Kidney glomerular epithelial cell (primary cell): Measurements from ENCODE around the gene MYO3B.
"Not testable (repeated sequence)": the region's sequence is repeated elsewhere in the genome, so short reads cannot be mapped to it uniquely, and the experiment has no call there.

Experiments used
- DNase-seq: peaks from one replicate; lab custom pipeline; 2025; lab: John Stamatoyannopoulos, UW

Gene MYO3B

GRCh38 chr2:170425281-170425751 is 247.4 kb downstream of the MYO3B start:
- no peak for DNase-seq

GRCh38 chr2:170428868-170429267 is 250.9 kb downstream of the MYO3B start:
- DNase-seq: no peak

- no peak for DNase-seq
Measured at GRCh38 chr2:170432823-170433222, 254.9 kb downstream of the MYO3B start.

- no peak for DNase-seq
Measured at GRCh38 chr2:170433448-170433847, 255.5 kb downstream of the MYO3B start.

GRCh38 chr2:170434396-170434795 is 256.4 kb downstream of the MYO3B start:
- not testable (repeated sequence) for DNase-seq

GRCh38 chr2:170434900-170435621 is 257.1 kb downstream of the MYO3B start:
- no peak for DNase-seq

- no peak for DNase-seq
Measured at GRCh38 chr2:170436077-170436943, 258.4 kb downstream of the MYO3B start.

GRCh38 chr2:170446078-170446477 is 268.1 kb downstream of the MYO3B start:
- DNase-seq: no peak

- DNase-seq: no peak
Measured at GRCh38 chr2:170449034-170449433, 271.1 kb downstream of the MYO3B start.

- no peak for DNase-seq
Measured at GRCh38 chr2:170454471-170455372, 276.8 kb downstream of the MYO3B start.

GRCh38 chr2:170455617-170456426 is 277.9 kb downstream of the MYO3B start:
- DNase-seq: peak; percentile 1

- DNase-seq: no peak
Measured at GRCh38 chr2:170456914-170457313, 279.0 kb downstream of the MYO3B start.

GRCh38 chr2:170457742-170458141 is 279.8 kb downstream of the MYO3B start:
- DNase-seq: no peak

- no peak for DNase-seq
Measured at GRCh38 chr2:170461889-170462288, 283.9 kb downstream of the MYO3B start.

- no peak for DNase-seq
Measured at GRCh38 chr2:170462433-170463205, 284.7 kb downstream of the MYO3B start.

- DNase-seq: no peak
Measured at GRCh38 chr2:170463206-170463537, 285.2 kb downstream of the MYO3B start.

- DNase-seq: no peak
Measured at GRCh38 chr2:170464268-170464667, 286.3 kb downstream of the MYO3B start.

GRCh38 chr2:170465241-170465640 is 287.3 kb downstream of the MYO3B start:
- DNase-seq: no peak

- no peak for DNase-seq
Measured at GRCh38 chr2:170466632-170467031, 288.7 kb downstream of the MYO3B start.

- DNase-seq: no peak
Measured at GRCh38 chr2:170467568-170468422, 289.8 kb downstream of the MYO3B start.
